ENCODE data around the gene OLAH.

OLAH gene

DNA sequence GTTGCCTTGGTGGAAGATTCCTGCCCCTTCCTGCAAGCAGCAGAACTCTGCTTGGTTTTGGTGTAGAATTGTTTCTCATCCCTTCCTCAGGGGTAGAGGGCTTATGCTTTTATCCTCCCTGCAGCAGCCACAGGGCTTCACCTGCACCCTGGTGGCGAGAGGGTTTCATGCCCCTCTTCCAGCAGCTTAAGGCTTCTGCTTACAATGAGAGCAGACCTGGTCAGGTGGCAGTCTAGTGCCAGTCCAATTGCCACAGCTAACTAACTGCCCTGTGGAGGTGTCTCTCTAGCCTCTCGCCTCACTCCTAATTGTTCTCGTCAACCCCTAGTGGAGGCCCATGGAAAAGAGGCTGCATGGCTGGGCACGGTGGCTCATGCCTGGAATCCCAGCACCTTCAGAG is 25.5 kb downstream of the OLAH start:
- DNase-seq (ENCODE audit: low read depth in 3 of 3, low spot score in 1 of 3) = no peak

DNA sequence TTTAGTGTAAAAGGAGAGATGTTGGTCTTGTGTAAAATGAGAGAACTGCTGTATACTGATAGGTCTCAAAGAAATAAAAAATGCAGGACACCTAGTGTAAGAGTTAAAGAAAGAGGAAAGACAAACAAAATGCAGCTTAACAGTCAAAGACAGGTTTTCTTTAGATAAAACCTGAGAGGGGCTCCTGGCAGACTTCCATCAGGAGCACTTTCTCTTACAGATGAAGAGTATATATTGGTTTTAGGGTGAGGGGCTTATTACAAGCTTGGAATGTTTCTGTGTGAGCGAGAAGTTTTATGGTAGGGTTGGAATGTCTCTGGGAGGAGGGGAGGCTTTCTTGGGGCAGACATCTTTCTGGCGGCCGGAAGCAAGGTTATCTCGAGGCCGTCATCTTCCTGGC is 28.6 kb downstream of the OLAH start:
- no peak for DNase-seq (ENCODE audit: low read depth in 3 of 3, low spot score in 1 of 3)

DNA sequence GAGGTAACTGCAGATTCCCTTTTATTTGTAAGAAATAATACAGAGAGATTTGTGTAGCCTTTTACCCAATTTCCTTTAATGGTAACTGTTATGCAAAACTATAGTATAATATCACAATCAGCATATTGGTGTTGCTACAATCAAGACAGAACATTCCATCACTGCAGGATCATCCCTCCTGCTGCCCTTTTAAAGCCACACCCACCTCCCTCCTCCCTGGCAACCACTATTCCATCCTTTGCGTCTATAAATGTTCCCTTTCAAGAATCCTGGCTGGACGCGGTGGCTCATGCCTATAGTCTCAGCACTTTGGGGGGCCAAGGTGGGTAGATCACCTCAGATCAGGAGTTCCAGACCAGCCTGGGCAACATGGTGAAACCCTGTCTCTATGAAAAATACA is 31.7 kb downstream of the OLAH start:
- DNase-seq (ENCODE audit: low read depth in 3 of 3, low spot score in 1 of 3) = no peak

DNA sequence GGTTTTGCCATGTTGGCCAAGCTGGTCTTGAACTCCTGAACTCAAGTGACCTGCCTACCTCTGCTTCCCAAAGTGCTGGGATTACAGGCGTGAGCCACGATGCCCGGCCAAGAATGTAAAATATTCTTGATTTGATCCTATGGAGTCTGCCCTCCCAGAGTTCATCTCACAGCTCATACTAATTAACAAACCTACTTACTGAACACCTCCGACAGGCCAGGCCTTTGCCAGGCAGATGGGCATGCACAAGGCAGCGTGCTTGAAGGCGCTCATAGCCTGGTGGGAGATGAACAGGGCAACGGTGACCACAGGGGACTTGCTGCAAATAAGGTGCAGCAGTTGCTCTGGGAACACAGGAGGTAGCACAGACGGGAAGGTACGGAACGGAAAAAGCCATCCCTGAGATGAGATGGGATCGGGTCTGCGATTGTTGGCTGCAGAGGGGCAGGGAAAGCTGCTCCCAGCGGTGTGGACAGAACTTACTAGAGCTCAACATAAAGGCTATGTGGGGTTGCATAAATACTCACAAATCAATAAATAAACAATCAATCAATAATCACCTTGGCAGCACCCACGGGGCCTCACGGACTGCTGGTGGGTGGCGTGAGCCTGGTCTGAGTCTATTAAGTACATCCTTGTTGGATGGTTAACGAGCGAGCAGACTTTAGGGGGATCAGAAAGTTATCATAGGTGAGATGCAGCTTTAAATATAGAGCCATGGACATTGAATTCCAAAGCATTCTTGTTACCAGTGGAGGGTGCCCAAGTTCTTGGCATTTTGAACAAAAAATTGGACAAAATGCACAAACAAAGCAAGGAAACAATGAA is 40.1 kb downstream of the OLAH start:
- DNase-seq (ENCODE audit: low read depth in 3 of 3, low spot score in 1 of 3) = no peak

DNA sequence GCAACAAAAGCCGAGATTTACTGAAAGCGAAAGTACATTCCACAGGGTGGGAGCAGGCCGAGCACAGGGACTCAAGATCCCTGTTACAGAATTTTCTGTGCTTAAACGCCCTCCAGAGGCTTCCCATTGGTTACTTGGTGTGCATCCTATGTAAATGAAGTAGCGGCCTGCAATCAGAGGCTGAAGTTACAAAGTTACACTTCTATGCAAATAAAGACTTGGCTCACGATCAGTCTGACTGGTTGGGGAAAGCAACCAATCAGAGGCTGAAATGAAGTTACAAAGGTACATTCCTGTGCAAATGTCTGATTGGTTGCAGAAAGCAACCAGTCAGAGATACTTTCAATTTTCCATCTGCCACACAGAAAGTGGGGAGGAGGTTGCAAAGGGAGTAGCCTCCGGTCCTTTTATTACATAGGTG is 40.8 kb downstream of the OLAH start:
- no peak for DNase-seq (ENCODE audit: low read depth in 3 of 3, low spot score in 1 of 3)

DNA sequence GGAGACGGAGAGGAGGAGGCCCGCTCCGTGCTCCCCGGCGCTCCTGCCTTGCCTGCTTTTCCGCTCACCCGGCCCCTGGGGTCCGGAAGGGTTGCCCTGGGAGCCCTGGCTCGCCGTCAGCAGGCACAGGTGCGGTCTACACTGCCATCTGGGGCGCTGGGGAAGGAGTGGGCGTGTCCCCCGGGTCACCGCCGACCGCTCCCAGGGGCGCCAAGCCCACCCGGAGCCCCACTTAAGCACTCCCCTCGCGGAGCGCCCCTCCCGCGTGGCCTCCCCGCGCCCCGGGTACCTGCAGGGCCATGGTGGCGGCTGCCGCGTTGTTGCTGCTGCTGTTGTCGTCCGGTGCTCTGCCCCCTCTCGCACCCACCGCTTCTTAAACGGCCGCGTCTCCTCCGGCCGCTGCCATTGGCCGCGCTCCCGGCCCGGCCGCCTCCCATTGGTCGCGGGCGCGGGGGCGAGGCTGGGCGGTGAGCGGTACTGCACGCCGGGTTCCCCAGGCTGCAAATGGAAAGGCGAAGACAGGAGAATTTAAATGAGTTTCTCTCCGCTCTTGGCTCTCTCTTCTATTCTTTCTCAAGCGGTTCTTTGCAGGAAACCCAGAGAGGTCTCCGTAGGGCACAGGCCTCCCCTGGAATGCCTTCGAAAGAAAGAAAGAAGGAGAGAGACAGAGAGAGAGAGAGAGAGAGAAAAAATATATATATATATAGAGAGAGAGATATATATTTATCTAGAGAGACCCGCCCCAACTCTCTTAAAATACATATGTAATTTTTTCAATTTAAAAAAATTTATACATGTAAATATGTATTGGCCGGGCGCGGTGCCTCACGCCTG is 44.9 kb downstream of the OLAH start, which contains the start of gene ACBD7:
TSS of gene ACBD7 (minus strand) at position 349 of the 834 bp plus-strand sequence. CDS start at position 301, 48 bp downstream.
- peak; percentile 25 to 66 (median 51) for DNase-seq (ENCODE audit: low read depth in 3 of 3, low spot score in 1 of 3)

DNA sequence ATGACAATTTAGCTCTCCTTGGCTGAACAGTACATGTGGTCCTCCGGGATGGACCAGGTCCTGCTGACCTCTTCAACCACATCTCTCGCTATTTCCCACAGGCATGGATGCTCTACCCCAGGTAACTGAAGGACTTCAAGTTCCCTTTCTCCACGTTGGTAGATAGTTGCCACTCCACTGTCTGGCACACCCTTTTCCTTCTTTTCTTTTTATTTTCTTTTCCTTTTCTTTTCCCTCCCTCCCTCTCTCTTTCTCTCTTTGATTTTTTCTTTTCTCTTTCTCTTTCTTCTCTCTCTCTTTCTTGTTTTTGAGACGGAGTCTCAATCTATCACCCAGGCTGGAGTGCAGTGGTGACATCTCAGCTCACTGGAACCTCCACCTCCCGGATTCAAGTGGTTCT is 47.7 kb downstream of the OLAH start:
- DNase-seq (ENCODE audit: low read depth in 3 of 3, low spot score in 1 of 3) = no peak

DNA sequence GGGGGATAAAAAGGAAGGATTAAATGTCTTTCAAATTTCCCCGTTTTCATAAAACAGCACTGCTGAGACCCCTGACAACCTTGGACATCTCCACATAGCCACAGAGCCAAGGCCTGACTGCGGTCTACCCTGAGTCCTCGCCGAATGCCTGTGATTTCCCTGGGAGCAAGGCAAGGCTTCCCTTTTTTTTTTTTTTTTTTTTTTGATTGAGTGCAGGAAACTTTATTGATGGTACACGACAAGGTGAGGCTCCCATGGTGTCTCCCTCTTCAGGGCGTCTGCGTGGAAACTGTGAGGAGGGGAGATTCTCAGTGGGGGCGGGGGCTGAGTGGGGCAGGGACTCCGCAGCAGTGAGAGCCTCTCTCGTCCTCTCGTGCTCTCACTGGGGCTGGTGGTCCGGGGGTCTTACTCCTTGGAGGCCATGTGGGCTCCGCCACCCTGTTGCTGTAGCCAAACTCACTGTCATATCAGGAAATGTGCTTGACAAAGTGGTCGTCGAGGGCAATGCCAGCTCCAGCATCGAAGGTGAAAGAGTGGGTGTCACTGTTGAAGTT is 49.2 kb downstream of the OLAH start:
- DNase-seq (ENCODE audit: low read depth in 3 of 3, low spot score in 1 of 3) = no peak

DNA sequence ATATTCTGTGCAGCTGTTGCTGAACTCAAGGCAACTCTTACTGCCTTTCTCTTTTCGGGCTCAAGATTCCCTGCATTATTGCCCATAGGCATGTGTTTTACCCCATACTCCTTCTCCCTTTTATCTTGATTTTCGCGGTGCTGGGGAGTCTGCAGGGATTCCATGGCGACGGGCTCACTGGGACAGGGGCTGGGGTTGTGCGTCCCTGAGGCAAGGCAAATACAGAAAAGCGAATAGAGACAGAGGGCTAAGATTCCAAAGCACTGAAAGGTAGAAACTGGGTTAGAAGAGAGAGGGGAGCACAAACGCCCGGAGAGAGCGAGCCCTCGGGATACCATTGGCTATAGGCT is 52.9 kb downstream of the OLAH start:
- DNase-seq (ENCODE audit: low read depth in 3 of 3, low spot score in 1 of 3) = no peak

DNA sequence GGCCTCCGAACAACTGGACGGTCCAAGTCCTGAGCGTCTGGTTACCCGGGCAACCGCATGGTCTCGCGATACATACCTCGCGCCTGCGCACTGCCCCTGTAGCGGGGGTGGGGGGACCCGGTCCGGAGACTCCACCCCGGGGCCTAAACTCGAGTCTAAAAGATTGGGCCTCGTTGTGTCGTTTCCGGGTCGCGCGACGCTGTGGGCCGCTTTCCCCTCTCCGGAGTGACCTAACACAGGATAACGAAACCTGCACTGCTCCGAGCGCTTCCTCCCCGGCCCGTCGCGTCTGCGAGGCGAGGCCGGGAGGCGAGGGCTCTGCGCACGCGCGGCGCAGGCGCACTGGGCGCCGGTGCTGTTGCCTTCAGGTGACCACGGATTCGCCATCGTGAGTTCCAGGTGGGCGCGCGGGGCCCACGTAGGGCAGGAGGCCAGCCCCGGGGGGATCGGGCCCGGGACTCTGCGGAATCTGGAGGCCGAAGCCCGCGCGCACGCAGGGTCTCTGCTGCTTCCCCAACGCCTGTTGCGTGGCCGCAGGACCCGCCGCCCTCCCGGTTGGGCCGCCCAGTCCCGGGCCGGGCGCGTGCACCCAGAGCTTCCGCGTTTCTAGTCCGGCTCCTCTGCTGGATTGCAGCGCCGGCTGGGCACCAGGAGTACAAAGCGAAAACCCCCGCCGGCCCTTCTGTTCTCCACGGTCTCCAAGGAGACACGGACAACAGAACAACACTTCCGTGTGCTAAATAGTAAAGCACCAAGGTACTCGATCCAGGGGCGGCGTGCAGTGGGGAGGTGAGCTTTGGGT is 53.5 kb downstream of the OLAH start, which contains the start of gene RPP38:
TSS of gene RPP38 (plus strand) at position 345 of the 802 bp plus-strand sequence. CDS start 5,960 bp downstream, outside the sequence.
- DNase-seq (ENCODE audit: low read depth in 3 of 3, low spot score in 1 of 3) = peak; percentile 81 to 96 (median 86)

DNA sequence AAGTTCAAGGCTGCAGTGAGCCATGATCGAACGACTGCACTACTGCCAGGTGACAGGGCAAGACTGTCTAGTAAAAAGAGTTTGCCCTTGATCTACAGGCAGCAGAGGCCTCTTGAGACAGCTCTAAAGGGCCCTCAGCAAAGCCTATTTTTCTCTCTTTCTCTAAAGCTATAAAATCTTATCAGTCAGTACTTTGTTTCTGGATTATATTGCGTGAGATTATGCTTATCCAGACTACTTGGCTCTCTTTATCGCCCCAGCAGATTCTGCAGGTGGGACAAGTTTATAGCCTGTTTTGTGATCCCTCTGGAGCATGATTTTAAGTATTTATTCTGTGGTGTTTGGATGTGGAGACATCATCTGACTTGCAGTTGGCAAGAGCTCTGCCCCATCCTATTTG is 56.1 kb downstream of the OLAH start:
- no peak for DNase-seq (ENCODE audit: low read depth in 3 of 3, low spot score in 1 of 3)

DNA sequence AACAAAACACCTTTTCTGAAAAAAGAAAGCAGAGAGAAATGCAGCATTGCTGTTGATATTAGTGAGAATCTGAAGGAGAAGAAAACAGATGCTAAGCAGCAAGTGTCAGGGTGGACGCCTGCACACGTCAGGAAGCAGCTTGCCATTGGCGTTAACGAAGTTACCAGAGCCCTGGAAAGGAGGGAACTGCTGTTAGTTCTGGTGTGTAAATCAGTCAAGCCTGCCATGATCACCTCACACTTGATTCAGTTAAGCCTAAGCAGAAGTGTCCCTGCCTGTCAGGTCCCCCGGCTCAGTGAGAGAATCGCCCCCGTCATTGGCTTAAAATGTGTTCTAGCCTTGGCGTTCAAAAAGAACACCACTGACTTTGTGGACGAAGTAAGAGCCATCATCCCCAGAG is 59.8 kb downstream of the OLAH start:
- no peak for DNase-seq (ENCODE audit: low read depth in 3 of 3, low spot score in 1 of 3)

DNA sequence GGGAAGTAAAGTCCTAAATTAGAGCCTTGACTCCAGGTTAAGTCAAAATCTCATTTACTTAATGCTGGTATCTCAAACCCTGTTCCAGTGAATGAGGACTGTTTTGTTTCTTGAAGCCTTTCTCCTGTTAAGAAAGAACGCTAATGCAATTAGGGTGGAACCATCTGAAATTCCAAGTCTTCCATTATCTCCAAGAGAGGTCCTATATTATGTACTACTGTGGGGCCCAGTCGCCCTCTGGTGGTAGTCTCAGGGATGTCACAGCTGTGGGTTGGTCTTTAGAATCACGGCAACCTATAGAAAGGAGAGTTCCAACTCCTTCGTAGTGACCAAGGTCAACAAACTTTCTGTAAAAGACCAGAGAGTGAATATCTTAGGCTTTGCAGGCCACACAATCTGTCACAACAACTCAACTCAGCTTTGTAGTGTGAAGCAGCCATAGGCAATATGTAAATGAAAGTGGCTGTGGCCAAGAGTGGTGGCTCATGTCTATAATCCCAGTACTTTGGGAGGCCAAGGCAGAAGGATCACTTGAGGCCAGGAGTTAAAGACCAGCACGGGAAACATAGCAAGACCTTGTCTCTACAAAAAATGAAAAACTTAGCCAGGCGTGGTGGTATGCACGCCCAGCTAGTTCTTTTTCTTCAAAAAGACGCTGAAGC is 62.7 kb downstream of the OLAH start:
- DNase-seq (ENCODE audit: low read depth in 3 of 3, low spot score in 1 of 3) = peak; percentile 13 to 52 (median 41)

DNA sequence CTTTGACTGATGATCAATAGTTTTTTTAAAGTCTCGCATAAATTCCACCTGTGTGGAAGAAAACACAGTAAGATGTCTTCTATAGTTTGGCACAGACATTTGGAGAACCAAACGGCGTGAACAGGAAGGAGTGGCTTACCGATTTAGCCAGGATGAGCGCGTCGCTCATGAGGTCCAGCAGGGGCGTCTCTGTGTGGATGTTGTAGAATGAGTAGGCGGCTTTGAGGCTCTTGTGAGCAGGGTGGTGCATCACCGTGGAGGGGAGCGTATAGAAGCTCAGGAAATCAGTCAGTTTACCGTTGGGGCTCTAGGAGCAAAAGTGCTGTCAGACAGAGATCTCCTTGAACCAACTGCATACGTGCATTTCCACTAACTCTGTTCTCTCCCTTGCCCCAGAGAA is 68.9 kb downstream of the OLAH start:
- no peak for DNase-seq (ENCODE audit: low read depth in 3 of 3, low spot score in 1 of 3)

DNA sequence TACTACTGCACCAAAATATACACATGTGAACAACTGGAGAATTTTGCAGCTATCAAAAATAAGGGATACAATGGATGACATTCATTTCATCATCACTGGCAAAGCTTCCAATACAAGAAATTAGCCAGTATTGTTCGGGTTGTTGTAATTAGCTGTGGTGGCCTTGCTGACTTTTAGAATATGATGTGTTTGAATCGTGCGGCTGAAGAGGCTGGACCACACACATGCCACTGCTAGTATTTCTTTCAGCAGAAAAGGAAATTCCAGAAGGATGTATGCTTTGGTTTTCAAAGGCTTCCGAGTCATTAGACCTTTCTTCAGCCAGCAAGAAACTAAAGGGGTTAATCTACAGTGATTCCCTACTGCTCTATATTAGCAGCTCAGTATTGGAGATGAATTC is 70.0 kb downstream of the OLAH start:
- DNase-seq (ENCODE audit: low read depth in 3 of 3, low spot score in 1 of 3) = no peak

DNA sequence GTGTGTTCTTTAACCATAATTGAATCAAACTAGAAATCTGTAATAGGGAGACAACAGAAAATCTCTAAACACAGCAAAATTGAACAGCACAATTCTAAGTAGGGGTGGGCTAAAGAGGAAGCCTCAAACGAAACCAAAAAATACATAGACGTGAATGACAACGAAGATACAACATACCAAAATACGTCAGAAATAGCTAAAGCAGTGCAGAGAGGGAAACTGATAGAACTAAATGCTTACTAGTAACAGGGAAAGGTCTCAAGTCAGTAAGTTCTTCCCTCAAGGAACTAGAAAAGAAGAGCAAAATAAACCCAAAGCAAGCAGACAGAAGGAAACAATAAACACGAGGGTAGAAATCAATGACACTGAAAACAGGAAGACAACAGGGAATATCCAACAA is 72.5 kb downstream of the OLAH start:
- no peak for DNase-seq (ENCODE audit: low read depth in 3 of 3, low spot score in 1 of 3)

DNA sequence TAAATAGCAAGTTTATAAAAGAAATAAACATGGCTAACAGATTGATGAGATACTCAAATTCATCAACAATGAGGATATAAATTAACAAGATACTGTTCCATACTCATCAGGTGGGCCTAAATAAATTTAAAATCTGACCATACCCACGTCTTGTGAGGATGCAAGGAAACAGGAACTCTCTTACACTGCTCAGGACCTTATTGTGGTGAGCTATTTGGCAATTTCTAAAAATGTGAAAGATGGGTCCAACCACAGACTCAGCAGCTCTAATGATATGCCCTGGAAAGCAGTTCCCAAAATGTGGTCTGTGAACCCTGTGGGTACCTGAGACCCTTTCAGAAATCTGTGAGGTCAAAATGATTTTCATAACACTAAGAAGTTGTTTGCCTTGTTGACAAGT is 74.9 kb downstream of the OLAH start:
- no peak for DNase-seq (ENCODE audit: low read depth in 3 of 3, low spot score in 1 of 3)

DNA sequence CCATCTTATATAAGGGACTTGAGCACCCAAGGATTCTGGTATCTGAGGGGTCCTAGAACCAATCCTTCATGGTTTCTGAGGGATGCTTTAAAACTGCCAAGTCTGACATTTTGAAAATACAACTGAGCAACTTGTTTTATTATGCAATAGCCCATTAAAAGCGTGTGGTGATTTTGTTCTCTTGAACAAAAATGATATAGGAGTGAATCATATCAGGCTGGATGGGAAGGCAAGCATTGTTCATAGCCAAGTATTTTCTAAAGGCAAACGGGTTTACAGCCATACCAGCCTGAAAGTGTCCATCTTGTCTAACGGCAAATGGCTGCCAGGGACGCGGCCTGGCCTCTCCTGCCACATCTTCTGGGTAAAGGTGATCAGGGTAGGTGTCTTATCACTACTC is 76.8 kb downstream of the OLAH start:
- DNase-seq (ENCODE audit: low read depth in 3 of 3, low spot score in 1 of 3) = no peak

DNA sequence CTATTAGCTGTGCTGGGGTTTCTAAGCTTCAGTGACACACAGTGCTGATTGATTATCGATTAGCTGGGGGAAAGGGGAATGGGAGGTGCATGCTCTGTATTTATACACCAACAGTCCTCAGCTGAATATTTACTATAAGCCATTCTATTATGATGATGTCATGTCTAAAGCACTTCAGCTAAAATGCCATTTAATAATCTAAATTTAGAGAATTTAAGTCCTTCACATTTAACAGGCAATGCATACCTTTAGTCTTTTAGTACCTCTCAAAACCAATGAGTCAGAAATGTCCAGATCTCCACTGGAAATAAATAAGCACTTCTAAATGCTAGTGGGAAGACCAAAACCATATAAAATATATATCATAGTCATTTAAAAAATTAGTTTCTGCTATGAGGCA is 78.0 kb downstream of the OLAH start:
- DNase-seq (ENCODE audit: low read depth in 3 of 3, low spot score in 1 of 3) = no peak

DNA sequence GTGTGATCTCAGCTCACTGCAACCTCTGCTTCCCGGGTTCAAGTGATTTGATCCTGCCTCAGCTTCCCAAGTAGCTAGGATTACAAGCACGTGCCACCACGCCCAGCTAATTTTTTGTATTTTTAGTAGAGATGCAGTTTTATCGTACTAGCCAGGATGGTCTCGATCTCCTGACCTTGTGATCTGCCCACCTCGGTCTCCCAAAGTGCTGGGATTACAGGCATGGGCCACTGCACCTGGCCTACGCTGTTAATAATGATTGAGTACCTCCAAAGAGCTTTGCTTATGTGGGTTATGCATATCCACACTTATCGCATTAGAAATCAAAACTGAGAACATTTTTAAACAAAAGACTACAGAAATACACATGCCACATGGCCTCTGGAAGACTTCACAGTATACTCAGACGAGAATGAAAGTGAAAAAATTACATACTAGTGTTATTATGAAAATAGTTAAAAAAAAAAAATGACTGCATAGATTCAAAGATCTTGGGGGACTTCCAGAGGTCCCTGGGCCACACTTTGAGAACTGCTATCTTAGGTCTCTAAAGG is 78.8 kb downstream of the OLAH start:
- no peak for DNase-seq (ENCODE audit: low read depth in 3 of 3, low spot score in 1 of 3)
